DND-41 (cell line): Measurements from ENCODE around the gene SCAF8.

Experiments used
- EZH2 ChIP-seq: IDR thresholded peaks from 3 replicates; pipeline ENCODE4 v1.6.1; 2012; ENCODE audit warnings: borderline replicate concordance, low read depth, mild to moderate bottlenecking, moderate library complexity, low read length, inconsistent platforms; ENCODE audit not compliant: severe bottlenecking
- TF ChIP-seq, protein P1 (sequence below): IDR thresholded peaks from 2 replicates; pipeline ENCODE4 v1.5.1; 2012; ENCODE audit warnings: borderline replicate concordance, low read length, moderate library complexity, mild to moderate bottlenecking; ENCODE audit not compliant: poor library complexity, severe bottlenecking; ENCODE audit errors: extremely low read depth

DNA sequence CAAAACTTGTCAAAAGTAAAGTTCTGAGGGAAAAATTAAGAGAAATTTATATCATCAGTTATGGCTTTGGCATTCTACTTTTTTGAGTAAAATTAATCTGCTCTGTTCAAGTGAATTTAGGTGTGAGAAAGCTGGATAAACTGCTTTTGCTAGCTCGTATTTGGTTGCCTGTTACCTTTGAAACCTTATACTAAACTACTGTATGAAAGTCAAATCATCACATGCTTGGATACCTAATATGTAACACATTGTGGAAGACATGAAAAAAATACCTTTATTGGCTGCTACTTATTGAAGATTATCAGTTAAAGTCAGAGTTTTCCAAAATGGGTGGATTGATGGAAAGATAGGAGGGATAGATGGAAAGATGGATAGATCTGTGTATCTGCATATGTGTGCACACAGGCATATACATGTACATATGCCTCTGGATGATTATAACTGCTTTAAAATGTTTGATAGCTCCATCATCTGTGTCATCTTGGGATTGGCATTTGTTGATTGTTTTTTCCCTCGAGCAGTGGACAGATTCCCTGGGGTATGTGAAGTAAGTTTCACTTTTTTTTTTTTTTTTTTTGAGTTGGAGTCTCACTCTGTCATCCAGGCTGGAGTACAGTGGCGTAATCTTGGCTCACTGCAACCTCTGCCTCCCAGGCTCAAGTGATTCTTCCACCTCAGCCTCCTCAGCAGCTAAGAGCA lies 24.3 kb downstream of the SCAF8 start:
- TF ChIP-seq, protein P1, sequence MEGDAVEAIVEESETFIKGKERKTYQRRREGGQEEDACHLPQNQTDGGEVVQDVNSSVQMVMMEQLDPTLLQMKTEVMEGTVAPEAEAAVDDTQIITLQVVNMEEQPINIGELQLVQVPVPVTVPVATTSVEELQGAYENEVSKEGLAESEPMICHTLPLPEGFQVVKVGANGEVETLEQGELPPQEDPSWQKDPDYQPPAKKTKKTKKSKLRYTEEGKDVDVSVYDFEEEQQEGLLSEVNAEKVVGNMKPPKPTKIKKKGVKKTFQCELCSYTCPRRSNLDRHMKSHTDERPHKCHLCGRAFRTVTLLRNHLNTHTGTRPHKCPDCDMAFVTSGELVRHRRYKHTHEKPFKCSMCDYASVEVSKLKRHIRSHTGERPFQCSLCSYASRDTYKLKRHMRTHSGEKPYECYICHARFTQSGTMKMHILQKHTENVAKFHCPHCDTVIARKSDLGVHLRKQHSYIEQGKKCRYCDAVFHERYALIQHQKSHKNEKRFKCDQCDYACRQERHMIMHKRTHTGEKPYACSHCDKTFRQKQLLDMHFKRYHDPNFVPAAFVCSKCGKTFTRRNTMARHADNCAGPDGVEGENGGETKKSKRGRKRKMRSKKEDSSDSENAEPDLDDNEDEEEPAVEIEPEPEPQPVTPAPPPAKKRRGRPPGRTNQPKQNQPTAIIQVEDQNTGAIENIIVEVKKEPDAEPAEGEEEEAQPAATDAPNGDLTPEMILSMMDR, result no peak
- no peak for TF ChIP-seq EZH2
